ENCODE results near the gene CTAGE4.
"Not testable (repeated sequence)": the region's sequence is repeated elsewhere in the genome, so short reads cannot be mapped to it uniquely, and the experiment has no call there.

DNA sequence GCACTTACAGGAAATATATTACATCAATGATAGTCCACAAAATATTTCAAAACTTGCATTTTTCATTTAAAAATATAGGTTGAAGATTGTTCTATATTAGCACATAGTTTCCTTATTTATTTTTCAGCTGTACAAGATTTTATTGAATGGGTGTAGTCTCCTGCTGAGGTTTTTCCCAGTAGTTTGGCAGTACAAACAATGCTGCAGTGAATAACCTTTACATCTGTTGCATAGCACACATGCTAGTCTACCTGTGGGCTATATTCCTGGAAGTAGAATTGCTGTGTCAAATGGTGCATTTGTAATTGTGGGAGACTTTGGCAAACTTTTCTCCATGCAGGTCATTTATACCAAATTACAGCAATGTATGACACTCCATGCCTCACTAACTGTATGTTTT is 37.3 kb downstream of the CTAGE4 start:
- not testable (repeated sequence) for TF ChIP-seq POLR2A (IDR thresholded peaks at IDR 0.05; ENCODE audit: low read length); GATA1 (IDR thresholded peaks at IDR 0.05; ENCODE audit: low read depth, low read length)

Measured in erythroblast (primary cell).